A549 treated with DMSO at 1 μM for 4 hours (cell line): ENCODE results near the gene AKAP13. TPM values are rescaled to one million over a fixed set of nuclear protein-coding genes. Genes with fewer than 3 reads are reported as not detected.

Experiments
- total RNA-seq: library from RNA; stranded (reverse); fragments of 200-300 nt; extraction: Qiagen RNA extraction; gene quantifications from 5 replicates; pipeline ENCODE4 v1.2.3, GENCODE V29; 2022; ENCODE audit warnings: low read depth

AKAP13 gene, protein sequence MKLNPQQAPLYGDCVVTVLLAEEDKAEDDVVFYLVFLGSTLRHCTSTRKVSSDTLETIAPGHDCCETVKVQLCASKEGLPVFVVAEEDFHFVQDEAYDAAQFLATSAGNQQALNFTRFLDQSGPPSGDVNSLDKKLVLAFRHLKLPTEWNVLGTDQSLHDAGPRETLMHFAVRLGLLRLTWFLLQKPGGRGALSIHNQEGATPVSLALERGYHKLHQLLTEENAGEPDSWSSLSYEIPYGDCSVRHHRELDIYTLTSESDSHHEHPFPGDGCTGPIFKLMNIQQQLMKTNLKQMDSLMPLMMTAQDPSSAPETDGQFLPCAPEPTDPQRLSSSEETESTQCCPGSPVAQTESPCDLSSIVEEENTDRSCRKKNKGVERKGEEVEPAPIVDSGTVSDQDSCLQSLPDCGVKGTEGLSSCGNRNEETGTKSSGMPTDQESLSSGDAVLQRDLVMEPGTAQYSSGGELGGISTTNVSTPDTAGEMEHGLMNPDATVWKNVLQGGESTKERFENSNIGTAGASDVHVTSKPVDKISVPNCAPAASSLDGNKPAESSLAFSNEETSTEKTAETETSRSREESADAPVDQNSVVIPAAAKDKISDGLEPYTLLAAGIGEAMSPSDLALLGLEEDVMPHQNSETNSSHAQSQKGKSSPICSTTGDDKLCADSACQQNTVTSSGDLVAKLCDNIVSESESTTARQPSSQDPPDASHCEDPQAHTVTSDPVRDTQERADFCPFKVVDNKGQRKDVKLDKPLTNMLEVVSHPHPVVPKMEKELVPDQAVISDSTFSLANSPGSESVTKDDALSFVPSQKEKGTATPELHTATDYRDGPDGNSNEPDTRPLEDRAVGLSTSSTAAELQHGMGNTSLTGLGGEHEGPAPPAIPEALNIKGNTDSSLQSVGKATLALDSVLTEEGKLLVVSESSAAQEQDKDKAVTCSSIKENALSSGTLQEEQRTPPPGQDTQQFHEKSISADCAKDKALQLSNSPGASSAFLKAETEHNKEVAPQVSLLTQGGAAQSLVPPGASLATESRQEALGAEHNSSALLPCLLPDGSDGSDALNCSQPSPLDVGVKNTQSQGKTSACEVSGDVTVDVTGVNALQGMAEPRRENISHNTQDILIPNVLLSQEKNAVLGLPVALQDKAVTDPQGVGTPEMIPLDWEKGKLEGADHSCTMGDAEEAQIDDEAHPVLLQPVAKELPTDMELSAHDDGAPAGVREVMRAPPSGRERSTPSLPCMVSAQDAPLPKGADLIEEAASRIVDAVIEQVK (N-terminal part only)
- 45.4 to 52.0 TPM (median 50.1 TPM) in 5 replicates for total RNA-seq

DNA sequence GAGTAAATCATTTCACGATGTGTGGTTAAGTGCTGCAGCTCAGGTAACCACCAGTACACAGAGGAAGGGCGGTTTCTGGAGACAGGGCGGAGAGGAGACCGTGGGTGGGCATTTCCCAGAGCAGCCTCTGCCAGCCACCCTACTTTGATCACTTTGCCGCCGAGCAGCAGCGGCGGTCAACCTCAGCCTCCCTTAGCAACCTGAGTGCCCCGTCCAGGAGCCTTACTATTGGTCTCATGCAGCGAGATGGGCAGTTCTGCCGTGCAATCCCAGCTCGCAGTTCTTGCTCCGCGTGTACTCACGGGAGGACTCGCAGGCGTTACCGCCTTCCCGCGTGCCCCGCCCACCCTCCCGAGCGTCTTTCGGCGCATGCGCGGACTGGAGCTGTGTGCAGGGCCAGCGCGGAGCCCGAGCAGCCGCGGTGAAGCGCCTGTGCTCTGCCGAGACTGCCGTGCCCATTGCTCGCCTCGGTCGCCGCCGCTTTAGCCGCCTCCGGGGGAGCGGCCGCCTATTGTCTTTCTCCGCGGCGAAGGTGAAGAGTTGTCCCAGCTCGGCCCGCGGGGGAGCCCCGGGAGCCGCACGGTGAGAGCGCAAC is at the start of gene AKAP13:
Gene AKAP13, plus strand, starts transcription at position 387 of the 595 bp plus-strand sequence. CDS start 105,118 bp downstream, outside the sequence.

DNA sequence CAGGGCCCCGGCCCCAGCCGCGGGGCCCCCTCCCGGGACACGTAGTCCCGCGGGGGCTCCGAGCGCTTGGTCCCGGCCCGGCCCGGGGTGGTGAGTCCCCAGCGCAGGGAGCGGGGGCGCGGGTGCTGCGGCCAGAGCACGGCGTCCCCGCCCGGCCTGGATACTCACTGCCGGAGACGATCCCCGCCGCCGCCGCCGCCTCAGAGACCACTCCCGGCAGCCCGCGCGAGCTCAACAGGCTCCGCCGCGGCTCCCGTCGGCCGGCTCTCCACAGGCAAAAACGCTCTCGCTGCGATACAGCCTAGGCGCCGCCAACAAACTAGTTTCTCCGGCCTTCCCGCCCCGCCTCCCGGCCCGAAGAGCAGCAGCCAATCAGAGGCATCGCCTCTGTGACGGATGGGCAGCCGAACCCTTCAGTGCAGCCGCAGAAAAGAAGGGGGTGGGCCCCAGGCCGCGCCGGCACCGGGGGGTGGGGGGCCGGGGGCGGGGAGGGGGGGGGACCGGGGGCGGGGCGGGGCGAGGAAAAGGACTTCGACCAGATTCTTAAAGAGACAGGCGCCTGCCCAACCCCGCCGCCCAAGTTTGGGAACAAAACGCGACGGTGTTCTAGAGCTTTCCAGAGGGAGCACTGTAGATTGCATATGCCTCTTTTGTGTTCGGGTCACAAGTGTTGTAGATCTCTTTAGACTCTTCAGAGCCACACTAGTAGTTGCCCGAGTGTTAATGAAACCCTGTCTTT is 414.4 kb downstream of the AKAP13 start, which contains the start of gene KLHL25:
Gene KLHL25, minus strand, starts transcription at position 328 of the 739 bp plus-strand sequence. CDS start 25,115 bp downstream, outside the sequence.

